ENCODE measurements around the gene HPN. TPM values are rescaled to one million over a fixed set of nuclear protein-coding genes. Genes with fewer than 3 reads are reported as not detected.

Gene HPN
- total and polyA plus RNA-seq, 10 donors: 0.86 to 4.3 (median 2.2) TPM

GRCh38 chr19:35068941-35069634 is 27.6 kb downstream of the HPN start:
- Histone ChIP-seq H3K36me3 (no peaks in the 10 kb centered on the region), H3K27ac (no peak overlapping the region), H3K4me3 (no peak overlapping the region), H3K4me1 (peaks cover 0 to 16% (median 6%) of the 10 kb centered on the region in 6 donors), H3K9me3 (peaks cover 0 to 14% (median 8%) of the 10 kb centered on the region in 8 donors), H3K27me3 (replicated peaks in 1 of 7) (no peaks in the 10 kb centered on the region)
- DNase-seq: no peak
- intact Hi-C loops (cut with DNase I; ENCODE audit: low total_unique reads): no loop called here
- TF ChIP-seq, protein P1, sequence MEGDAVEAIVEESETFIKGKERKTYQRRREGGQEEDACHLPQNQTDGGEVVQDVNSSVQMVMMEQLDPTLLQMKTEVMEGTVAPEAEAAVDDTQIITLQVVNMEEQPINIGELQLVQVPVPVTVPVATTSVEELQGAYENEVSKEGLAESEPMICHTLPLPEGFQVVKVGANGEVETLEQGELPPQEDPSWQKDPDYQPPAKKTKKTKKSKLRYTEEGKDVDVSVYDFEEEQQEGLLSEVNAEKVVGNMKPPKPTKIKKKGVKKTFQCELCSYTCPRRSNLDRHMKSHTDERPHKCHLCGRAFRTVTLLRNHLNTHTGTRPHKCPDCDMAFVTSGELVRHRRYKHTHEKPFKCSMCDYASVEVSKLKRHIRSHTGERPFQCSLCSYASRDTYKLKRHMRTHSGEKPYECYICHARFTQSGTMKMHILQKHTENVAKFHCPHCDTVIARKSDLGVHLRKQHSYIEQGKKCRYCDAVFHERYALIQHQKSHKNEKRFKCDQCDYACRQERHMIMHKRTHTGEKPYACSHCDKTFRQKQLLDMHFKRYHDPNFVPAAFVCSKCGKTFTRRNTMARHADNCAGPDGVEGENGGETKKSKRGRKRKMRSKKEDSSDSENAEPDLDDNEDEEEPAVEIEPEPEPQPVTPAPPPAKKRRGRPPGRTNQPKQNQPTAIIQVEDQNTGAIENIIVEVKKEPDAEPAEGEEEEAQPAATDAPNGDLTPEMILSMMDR (IDR thresholded peaks at IDR 0.05 in 8 of 11, conservative IDR thresholded peaks at IDR 0.05 in 3 of 11): no peak
- no peak for TF ChIP-seq POLR2A (IDR thresholded peaks at IDR 0.05)
- no peak for TF ChIP-seq POLR2AphosphoS5 (IDR thresholded peaks at IDR 0.05)
- WGBS, 5 donors: 78 to 87% (median 81%) methylated on average over 10 of the region's 10 CpGs

DNA sequence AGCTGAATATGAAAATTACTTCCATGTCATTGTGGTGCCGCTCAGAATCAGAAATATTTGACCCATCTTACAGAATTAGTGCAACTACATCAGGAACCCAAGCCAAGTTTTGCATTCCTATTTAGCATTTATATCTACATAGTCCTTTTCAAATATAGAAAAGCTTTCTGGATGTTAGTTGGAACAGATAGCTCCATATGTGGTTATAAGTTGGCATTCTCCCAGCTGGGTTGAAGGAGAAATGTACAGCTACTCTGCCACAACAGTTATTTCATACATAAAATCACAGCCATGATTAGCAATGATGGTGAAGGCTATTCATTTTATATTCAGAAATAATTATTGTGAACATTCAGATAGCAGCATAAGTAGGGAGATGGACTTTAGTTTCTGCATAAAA is 28.2 kb downstream of the HPN start:
- TF ChIP-seq, protein P1 (IDR thresholded peaks at IDR 0.05 in 8 of 11, conservative IDR thresholded peaks at IDR 0.05 in 3 of 11): no peak
- no peak for TF ChIP-seq POLR2A (IDR thresholded peaks at IDR 0.05)
- TF ChIP-seq POLR2AphosphoS5 (IDR thresholded peaks at IDR 0.05): no peak
- no peaks in the 10 kb centered on the region for H3K36me3 ChIP-seq
- 39 to 82% (median 69%) methylated on average over 1 of the region's 1 CpG for WGBS, 5 donors
- no peak overlapping the region for H3K27ac ChIP-seq
- no peak for DNase-seq
- peaks cover 0 to 14% (median 8%) of the 10 kb centered on the region in 8 donors for H3K9me3 ChIP-seq
- H3K4me3 ChIP-seq: no peak overlapping the region
- intact Hi-C loops (cut with DNase I; ENCODE audit: low total_unique reads): no loop called here
- peaks cover 0 to 17% (median 6%) of the 10 kb centered on the region in 6 donors for H3K4me1 ChIP-seq
- H3K27me3 ChIP-seq (replicated peaks in 1 of 7): no peaks in the 10 kb centered on the region

DNA sequence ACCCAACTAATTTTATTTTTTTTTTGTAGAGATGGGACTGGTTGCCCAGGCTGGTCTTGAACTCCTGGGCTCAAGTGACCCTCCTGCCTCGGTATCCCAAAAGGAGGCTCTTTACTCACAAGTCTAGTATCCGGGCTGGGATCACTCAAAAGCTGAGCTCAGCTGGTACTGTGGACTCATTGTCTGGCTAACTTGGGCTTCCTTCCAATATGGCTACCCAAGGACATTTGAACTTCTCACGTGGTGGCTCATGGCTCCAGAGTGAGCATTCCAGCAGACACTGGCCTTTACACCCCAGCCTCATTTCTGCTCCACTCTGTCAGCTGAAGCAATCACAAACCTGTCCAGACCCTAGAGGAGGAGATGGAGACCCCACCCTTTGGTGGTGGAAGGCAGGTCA is 28.9 kb downstream of the HPN start:
- DNase-seq: no peak
- Histone ChIP-seq H3K27ac (no peak overlapping the region), H3K9me3 (peaks cover 0 to 14% (median 8%) of the 10 kb centered on the region in 8 donors), H3K27me3 (replicated peaks in 1 of 7) (no peaks in the 10 kb centered on the region), H3K4me1 (peaks cover 0 to 24% (median 6%) of the 10 kb centered on the region in 6 donors), H3K36me3 (no peaks in the 10 kb centered on the region), H3K4me3 (no peak overlapping the region)
- TF ChIP-seq POLR2A (IDR thresholded peaks at IDR 0.05): no peak
- TF ChIP-seq, protein P1 (IDR thresholded peaks at IDR 0.05 in 8 of 11, conservative IDR thresholded peaks at IDR 0.05 in 3 of 11): no peak
- TF ChIP-seq POLR2AphosphoS5 (IDR thresholded peaks at IDR 0.05): no peak
- intact Hi-C loops (cut with DNase I; ENCODE audit: low total_unique reads): no loop called here
- WGBS, 5 donors: 85 to 98% (median 89%) methylated on average over 3 of the region's 3 CpGs

DNA sequence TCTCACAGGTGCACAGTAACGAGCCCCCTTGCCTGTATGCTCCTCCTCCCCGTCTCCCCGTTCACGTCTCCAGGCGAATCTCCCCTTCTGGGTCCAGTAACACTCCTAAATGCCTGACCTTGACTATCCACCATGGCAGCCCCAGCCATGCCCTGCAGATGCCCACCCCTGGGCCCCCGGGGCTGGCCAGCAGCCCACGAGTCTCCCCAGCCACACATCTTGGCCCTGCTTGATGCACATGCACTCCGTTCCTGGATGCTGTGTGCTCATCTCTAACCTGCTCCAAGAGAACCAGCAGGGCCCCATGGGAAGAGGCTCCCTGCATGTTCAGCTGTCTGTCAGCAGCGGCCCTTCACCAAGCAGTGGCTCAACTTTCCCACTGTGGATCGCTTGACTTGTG is 32.0 kb downstream of the HPN start:
- peaks cover 0 to 11% (median 8%) of the 10 kb centered on the region in 8 donors for H3K9me3 ChIP-seq
- H3K36me3 ChIP-seq: no peaks in the 10 kb centered on the region
- WGBS, 5 donors: 78 to 88% (median 85%) methylated on average over 9 to 10 of the region's 10 CpGs
- intact Hi-C loops (cut with DNase I; ENCODE audit: low total_unique reads): no loop called here
- no peaks in the 10 kb centered on the region for H3K27me3 ChIP-seq (replicated peaks in 1 of 7)
- H3K4me1 ChIP-seq: peaks cover 0 to 15% (median 0%) of the 10 kb centered on the region in 6 donors
- no peak overlapping the region for H3K27ac ChIP-seq
- no peak for DNase-seq
- TF ChIP-seq POLR2AphosphoS5 (IDR thresholded peaks at IDR 0.05) (no peak), POLR2A (IDR thresholded peaks at IDR 0.05) (no peak)
- TF ChIP-seq, protein P1 (IDR thresholded peaks at IDR 0.05 in 8 of 11, conservative IDR thresholded peaks at IDR 0.05 in 3 of 11): no peak
- H3K4me3 ChIP-seq: no peak overlapping the region
